Progenitor cell of endocrine pancreas (in vitro differentiated cells): Measurements from ENCODE around the gene COQ4. TPM values are rescaled to one million over a fixed set of nuclear protein-coding genes. Genes with fewer than 3 reads are reported as not detected.

Experiments
- DNase-seq: peaks from one replicate; pipeline ENCODE4 v3.0.0; 2021; ENCODE audit warnings: low spot score; ENCODE audit not compliant: unreplicated experiment
- H3K27ac Mint-ChIP-seq: 2 replicates; pipeline ENCODE4 v1.8.0; 2021; ENCODE audit warnings: mild to moderate bottlenecking, moderate library complexity, mixed read lengths
- H3K27me3 Mint-ChIP-seq: 2 replicates; pipeline ENCODE4 v1.8.0; 2021; ENCODE audit warnings: mixed read lengths
- H3K36me3 Mint-ChIP-seq: 2 replicates; pipeline ENCODE4 v1.8.0; 2022; ENCODE audit warnings: mixed read lengths; ENCODE audit not compliant: insufficient read depth
- H3K4me1 Mint-ChIP-seq: 2 replicates; pipeline ENCODE4 v1.8.0; 2021; ENCODE audit warnings: low read depth, mixed read lengths
- H3K4me3 Mint-ChIP-seq: 2 replicates; pipeline ENCODE4 v1.8.0; 2021; ENCODE audit warnings: low read depth, mild to moderate bottlenecking, moderate library complexity, mixed read lengths
- H3K9me3 Mint-ChIP-seq: 2 replicates; pipeline ENCODE4 v1.8.0; 2021; ENCODE audit warnings: low read depth, mixed read lengths
- total RNA-seq: library from RNA; stranded (reverse); gene quantifications from 2 replicates; pipeline ENCODE4 v1.2.1, GENCODE V29; 2021
- TF ChIP-seq, protein P1 (sequence below): fragments of 200-600 bp; sonication (generic); IDR thresholded peaks from one replicate; pipeline ENCODE4 v1.5.0; 2021; ENCODE audit warnings: antibody characterized with exemption, mild to moderate bottlenecking; ENCODE audit not compliant: unreplicated experiment

COQ4 gene
- total RNA-seq, 1 donor from 2014 or later: 64.5 TPM

- Mint-ChIP-seq H3K27ac (no peak overlapping the region), H3K36me3 (peaks cover 8% of the 10 kb centered on the region), H3K9me3 (no peaks in the 10 kb centered on the region), H3K27me3 (no peaks in the 10 kb centered on the region), H3K4me3 (no peak overlapping the region), H3K4me1 (no peaks in the 10 kb centered on the region)
- TF ChIP-seq, protein P1, sequence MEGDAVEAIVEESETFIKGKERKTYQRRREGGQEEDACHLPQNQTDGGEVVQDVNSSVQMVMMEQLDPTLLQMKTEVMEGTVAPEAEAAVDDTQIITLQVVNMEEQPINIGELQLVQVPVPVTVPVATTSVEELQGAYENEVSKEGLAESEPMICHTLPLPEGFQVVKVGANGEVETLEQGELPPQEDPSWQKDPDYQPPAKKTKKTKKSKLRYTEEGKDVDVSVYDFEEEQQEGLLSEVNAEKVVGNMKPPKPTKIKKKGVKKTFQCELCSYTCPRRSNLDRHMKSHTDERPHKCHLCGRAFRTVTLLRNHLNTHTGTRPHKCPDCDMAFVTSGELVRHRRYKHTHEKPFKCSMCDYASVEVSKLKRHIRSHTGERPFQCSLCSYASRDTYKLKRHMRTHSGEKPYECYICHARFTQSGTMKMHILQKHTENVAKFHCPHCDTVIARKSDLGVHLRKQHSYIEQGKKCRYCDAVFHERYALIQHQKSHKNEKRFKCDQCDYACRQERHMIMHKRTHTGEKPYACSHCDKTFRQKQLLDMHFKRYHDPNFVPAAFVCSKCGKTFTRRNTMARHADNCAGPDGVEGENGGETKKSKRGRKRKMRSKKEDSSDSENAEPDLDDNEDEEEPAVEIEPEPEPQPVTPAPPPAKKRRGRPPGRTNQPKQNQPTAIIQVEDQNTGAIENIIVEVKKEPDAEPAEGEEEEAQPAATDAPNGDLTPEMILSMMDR: no peak
- DNase-seq: no peak
Observed at GRCh38 chr9:128355451-128355850, 32.8 kb downstream of the COQ4 start.

DNA sequence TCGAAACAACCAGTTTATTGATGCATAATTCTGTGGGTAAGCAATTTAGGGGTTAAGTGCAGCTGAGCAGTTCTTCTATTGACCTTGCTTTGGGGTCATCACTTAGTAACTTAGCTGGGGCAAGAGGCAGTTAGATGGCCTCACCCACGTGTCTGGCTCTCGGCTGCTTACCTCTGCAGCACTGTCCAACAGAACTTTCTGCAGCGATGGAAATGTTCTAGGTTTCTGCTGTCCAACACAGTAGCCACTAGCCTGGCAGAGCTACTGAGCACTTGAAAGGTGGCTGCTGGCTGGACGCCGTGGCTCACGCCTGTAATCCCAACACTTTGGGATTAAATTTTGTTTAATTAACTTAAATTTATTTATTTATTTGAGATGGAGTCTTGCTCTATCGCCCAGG is 35.5 kb downstream of the COQ4 start:
- no peaks in the 10 kb centered on the region for H3K9me3 Mint-ChIP-seq
- no peak overlapping the region for H3K27ac Mint-ChIP-seq
- peaks cover 4% of the 10 kb centered on the region for H3K36me3 Mint-ChIP-seq
- no peaks in the 10 kb centered on the region for H3K27me3 Mint-ChIP-seq
- TF ChIP-seq, protein P1: no peak
- no peak overlapping the region for H3K4me3 Mint-ChIP-seq
- no peaks in the 10 kb centered on the region for H3K4me1 Mint-ChIP-seq
- DNase-seq: no peak

DNA sequence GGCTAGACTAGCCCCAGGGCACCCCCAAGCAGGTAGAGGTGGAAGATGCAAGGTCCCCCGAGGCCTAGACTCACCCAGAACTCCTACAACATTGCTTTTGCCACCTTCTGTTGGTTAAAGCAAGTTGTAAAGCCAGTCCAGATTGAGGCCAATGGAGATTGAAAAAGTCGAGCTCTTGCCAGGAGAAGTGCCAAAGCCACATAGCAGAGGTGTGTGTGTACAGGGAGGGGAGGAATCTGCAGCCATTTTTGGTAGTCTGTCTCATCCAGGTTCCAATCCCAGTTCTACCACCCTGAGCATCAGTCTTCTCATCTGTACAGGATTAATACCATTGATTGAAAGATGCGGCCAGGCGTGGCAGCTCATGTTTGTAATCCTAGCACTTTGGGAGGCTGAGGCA is 36.2 kb downstream of the COQ4 start:
- no peak for DNase-seq
- Mint-ChIP-seq H3K27me3 (no peaks in the 10 kb centered on the region), H3K4me3 (no peak overlapping the region), H3K36me3 (peaks cover 4% of the 10 kb centered on the region), H3K4me1 (no peaks in the 10 kb centered on the region), H3K9me3 (no peaks in the 10 kb centered on the region), H3K27ac (no peak overlapping the region)
- TF ChIP-seq, protein P1: no peak

GRCh38 chr9:128360826-128361225 is 38.2 kb downstream of the COQ4 start:
- no peaks in the 10 kb centered on the region for H3K9me3 Mint-ChIP-seq
- H3K27me3 Mint-ChIP-seq: no peaks in the 10 kb centered on the region
- no peak overlapping the region for H3K4me3 Mint-ChIP-seq
- H3K27ac Mint-ChIP-seq: no peak overlapping the region
- H3K4me1 Mint-ChIP-seq: peaks cover 4% of the 10 kb centered on the region
- TF ChIP-seq, protein P1: no peak
- no peak for DNase-seq
- peaks cover 4% of the 10 kb centered on the region for H3K36me3 Mint-ChIP-seq

DNA sequence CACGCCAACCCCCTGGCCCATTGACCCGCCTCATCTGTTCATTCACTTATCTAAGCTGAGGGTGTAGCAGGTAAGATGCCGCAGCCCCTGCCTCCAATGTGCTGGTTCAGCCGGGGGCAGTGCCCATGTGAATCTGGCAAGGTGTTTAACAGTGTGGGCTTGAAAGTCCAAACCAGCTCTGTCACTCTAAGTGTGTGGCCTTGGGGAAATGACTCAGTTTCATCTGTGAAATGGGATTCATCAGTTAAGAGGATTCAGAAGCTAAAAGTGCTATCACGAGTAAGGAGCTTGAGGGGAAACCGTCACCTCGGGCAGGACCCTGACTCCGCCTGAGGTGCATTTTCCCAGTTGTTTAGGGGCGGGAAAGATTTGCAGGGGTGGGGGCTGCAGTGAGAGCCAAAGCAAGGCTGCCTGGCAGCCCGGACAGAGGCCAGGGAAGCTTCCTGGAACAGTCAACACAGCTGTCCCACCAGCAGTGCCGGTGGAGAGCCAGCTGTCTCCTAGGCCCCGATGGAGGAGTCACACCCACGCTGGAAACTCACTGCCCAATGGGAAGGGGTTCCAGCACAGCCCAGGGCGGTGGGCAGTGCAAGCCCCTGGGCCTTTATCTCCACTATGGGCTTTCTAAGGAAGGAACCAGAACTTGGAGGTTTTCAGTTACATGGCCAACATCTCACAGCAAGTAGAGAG is 38.8 kb downstream of the COQ4 start:
- Mint-ChIP-seq H3K36me3 (no peaks in the 10 kb centered on the region), H3K27ac (peak overlapping the region; percentile 77), H3K27me3 (no peaks in the 10 kb centered on the region), H3K4me1 (peaks cover 4% of the 10 kb centered on the region), H3K9me3 (no peaks in the 10 kb centered on the region), H3K4me3 (no peak overlapping the region)
- DNase-seq: no peak
- TF ChIP-seq, protein P1: no peak
